CMK (cell line): ENCODE measurements around the gene DCLK1.

Source experiments
- DNase-seq: peaks from one replicate; pipeline ENCODE4 v3.0.0-alpha.2; 2010; ENCODE audit warnings: low read depth

The DCLK1 gene

GRCh38 chr13:35784286-35784951 lies 346.8 kb downstream of the DCLK1 start:
- DNase-seq, result no peak

- no peak for DNase-seq
These were observed 348.4 kb downstream of the DCLK1 start for GRCh38 chr13:35782793-35783192.

DNA sequence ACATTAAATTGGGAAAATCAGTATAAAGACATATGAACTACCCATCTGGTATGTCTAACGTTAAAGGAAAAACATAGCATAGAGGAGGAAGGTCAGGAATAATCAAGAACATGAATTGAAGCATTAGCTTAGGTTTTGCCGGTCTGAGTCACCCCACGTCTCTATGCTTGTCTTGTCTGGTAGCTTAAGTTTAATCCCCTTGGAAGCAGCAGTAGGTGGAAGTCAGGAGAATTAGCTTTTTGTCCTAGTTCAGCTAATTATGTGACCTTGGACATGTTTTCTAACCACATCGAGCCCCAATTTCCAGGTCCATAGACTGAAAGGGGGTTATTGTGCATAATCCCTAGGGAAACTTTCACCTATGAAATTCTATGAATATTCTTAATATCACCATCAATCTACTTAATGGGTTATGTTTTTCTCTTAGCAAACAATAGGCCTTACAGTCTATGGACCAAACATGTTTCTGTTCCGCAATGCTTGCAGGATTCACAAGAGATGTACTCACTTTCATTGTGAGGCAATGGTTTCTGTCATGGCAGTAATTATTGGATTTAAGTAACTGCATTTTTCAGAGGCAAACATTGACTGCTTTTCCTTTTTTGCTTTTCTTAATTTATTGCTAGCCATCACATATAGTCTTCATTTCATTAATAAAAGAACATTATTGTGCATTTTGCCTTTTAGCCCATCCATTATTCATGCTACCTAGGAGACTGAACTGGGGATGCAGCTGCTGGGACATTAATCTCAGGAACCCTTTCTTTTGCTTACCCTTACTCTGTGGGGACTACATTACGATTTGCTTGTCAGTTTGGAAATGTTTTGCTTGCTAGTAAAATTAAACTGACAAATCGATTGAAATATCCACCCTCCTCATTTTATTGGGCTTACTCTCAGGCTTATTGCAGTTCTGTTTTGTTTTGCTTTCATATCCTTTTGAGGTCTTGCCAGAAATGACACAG lies 349.9 kb downstream of the DCLK1 start:
- no peak for DNase-seq

- no peak for DNase-seq
These were observed 350.6 kb downstream of the DCLK1 start for GRCh38 chr13:35780613-35781012.

GRCh38 chr13:35771898-35772297 lies 359.3 kb downstream of the DCLK1 start:
- DNase-seq, result no peak

DNA sequence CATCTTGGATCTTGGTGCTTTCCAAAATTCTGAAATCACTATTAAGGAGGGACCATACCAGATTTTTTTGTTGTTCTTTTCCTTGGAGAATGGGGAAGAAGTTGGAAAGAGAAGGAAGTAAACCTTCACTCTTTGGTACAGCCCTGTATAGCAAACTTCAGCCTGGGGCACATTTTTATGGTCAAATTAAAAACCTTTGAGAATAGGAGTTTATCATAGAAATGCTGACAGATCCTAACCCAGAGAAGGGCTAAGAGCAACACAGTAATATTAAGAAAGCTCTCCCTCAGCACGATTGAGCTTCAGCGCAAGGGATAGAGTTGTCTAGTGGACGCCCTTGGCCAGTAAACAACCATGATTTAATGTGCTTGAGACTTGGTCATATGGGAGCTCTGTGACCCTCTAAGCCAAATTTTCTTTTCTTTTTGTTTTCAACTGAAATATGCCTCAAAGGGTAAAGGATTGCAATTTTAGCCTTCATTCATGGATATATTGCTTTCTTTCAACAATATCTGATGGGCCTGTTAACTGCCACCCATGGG lies 360.4 kb downstream of the DCLK1 start:
- no peak for DNase-seq

- no peak for DNase-seq
These were observed 361.4 kb downstream of the DCLK1 start for GRCh38 chr13:35769812-35770211.

DNA sequence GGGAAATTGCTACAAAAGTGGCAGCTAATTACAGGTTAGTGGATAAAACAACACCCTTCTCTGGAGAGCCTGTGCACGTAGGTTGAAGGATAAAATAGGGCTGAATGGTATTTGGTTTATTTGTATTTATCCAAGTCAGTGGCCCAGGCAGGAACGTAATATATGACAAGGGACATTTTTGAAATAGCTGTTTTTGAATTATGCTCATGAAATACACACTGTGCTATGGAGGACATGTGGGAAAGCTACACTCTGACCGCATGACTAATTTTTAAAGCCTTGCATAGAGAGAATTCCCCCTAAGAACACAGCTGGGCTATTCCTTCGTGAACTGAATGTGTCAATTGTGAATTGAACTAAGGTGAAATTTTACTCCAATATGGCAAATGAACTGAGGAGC lies 362.6 kb downstream of the DCLK1 start:
- DNase-seq, result no peak

GRCh38 chr13:35768073-35768472 lies 363.1 kb downstream of the DCLK1 start:
- DNase-seq, result no peak

DNA sequence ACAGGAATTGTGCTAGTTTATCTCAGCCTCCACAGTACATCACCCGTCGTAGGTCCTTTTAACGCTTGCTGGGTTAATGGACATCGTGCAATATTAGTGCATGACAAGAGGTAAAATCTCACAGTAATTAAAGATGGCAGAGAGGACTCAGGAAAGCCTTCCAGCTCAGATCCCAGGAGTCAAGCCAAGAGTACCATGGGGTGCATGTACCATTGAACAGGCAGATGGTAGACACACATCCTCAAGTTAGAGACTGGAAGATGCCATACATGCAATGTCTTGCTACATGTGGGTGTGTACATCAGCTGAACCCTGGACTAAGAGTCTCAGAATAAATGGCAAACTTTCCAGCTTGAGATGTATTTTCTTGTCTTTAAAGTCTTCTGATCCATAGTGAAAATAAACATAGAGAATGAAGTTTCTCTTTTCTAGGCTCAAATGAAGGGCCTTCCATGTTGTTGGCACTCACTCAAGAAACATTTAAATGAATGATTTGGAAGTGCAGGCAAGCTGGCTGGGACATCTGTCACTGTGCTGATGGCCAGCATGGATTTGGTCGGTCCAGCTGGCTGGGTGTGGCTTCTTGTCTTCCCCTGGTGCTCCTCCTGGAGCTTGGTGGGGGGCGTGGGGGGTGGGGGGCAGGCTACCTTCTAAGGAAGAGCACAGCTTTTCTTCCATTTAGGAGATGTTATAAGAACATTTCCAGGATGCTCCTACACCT lies 363.8 kb downstream of the DCLK1 start:
- DNase-seq, result no peak

DNA sequence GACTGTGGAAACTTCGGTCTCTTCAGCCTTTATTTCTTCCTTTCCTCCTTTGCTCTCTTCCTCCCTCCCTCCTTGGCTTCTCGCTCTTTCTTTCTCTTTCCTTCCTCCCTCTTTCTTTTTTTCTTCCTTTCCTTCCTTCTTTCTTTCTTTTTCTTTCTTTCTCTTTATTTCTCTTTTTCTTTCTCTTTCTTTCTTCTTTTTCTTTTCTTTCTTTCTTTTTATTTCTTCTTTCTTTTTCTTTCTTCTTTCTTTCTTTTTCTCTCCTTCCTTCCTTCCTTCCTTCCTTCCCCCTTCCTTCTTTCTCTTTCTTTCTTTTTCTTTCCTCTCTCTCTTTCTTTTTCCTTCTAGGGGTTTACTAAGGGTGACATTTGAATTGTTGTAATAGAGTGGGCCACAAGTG lies 364.5 kb downstream of the DCLK1 start:
- no peak for DNase-seq

- no peak for DNase-seq
These were observed 365.2 kb downstream of the DCLK1 start for GRCh38 chr13:35765941-35766340.

DNA sequence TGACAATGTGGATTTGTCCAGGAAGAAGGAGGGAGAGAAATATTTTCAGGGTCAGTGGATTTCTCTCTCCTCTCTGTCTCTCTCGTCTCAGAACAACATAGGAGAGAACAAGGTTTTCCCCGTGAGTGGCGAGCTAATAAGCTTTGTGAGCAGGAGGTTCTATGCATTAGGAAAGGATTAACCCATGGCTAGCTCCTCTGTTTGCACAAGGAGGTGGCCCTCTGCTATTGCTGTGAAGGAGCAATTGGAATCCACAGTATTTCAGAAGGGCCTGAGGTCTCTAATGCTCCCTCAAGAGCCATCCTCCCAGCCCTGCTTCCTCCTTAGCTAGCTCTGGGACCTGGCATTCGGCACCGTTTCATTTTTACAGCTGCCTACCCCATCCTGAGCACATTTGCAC lies 365.8 kb downstream of the DCLK1 start:
- no peak for DNase-seq

DNA sequence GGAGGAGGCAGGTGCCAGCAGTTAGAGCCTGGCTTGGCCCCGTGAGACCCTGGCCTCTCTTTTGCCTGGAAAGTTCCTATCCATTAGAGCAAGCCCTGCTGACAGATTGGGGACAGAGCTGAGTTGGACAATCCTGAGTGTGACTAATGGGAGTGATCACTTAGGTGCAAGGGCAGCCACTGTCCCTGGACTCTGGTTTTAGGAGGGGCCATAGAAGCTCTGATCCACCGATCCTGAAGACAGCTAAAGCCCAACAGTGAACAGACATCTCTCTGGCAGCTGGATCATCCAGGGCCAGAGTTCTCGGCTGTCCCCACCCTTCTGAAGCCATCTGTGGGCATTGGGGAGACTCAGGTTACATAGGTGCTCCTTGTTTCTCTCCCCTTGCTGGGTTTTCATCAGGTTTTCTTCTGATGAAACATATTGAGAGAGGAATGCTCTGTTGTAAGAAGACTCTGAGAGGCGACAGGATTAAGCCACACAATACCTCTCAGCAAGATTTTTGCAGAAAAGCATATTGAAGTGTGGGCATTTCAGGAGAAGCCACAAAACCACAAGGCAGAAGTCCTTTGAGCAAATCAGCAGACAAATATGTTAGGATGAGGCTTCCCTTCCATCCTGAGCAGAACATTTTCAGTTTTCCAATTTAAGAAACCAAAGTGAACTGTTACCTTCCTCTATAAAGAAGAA lies 366.7 kb downstream of the DCLK1 start:
- DNase-seq, result no peak

GRCh38 chr13:35763782-35764123 lies 367.4 kb downstream of the DCLK1 start:
- DNase-seq, result no peak

GRCh38 chr13:35763060-35763781 lies 368.0 kb downstream of the DCLK1 start:
- DNase-seq, result no peak

DNA sequence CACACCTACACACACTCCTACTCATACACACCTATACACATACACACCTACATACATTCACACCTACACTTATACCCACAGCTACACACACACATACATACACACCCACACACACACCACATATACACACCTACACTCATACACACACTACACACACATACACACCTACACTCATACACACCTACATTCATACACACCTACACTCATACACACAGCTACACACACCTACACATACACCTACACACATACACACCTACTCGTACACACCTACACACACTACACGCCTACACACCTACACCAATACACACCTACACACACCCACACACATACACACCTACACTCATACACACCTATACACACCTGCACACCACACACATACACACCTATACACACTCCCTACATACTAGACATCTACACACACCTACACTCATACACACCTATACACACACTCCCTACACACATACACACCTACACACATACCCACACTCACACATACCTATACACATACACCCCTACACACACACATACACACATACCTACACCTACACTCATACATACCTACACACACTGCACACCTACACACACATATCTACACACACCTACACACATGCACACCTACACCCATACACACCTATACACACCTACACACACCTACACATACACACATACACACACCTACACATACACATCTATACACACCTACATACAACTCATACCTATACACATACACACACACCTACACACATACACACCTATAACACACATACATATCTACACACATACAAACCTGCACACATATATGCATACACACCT lies 369.5 kb downstream of the DCLK1 start:
- no peak for DNase-seq

- DNase-seq, result no peak
These were observed 370.4 kb downstream of the DCLK1 start for GRCh38 chr13:35760735-35761281.

DNA sequence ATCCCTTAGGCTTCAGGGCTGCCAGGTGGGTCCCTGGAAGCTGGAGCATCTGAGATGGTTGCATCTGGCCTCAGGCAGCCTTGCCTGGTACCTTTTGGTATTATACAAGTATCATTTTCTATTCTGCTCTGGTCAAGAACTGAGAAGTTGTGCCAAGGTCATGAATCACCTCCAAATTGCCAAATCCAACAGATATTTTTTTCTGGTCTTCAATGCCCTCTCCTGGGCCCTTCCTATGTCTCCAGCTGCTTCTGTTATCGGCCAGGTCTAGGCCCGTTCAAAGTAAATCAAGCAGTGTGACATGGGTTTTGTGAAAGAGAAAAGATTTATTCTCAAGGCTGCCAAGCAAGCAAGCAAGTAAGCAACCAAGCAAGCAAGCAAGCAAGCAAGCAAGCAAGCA lies 383.6 kb downstream of the DCLK1 start:
- DNase-seq, result no peak

DNA sequence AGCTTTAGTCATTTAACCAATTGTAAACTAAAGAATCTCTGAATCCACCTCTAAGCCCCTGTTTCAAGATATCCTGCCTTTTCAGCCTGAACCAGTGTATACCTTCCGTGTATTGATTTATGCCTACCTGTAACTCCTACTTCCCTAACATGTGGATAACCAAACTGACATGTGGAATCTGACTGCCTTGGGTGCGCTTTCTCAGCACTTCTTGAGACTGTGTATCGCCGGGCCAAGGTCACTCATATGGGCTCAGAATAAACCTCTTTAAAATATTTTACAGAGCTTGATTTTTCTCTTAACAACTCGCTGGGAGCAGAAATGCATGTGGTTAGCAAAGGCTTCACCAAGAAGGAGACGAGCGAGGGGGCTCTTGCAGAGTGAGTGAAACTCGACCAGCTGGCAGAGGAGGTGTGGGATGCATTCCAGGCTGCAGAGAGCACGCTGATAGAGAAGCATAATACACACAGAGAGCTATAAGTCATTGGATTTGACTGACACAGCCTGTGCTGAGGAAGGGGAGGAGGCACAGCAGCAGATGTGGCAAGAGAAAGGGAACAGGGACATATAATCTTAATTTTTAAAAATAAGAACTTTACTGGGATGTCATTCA lies 386.5 kb downstream of the DCLK1 start:
- DNase-seq, result no peak
